ENCODE results near the gene LAMB4. TPM values are rescaled to one million over a fixed set of nuclear protein-coding genes. Genes with fewer than 3 reads are reported as not detected.

The LAMB4 gene
- total RNA-seq, 2 donors from 2014 or later, result 0.26 to 2.0 TPM

DNA sequence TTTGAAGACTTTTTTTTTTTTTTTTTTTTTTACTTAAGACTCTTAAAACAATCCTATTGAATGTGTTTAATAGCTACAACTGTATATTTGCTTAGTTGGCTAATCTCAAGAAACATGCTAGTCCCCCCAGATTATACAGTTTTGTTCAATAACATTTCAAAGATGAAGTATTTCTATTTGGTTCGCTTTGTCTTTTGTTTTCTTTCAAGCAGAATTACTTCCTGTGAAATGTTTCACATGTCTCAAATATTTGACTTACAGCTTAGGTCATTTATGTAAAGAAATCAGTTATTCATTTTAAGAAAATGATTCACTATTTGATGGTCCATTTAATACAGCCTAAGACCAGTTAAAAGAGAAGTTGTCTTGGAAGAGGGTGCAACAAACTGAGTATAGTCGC lies 114.4 kb downstream of the LAMB4 start:
- Histone ChIP-seq H3K9me3 (no peaks in the 10 kb centered on the region), H3K27me3 (no peaks in the 10 kb centered on the region), H3K4me1 (peaks cover 42% of the 10 kb centered on the region), H3K4me3 (no peak overlapping the region), H3K36me3 (replicated peaks in 1 of 2; ENCODE audit: insufficient read depth in 1 of 2, low read depth in 2 of 2) (no peaks in the 10 kb centered on the region), H3K27ac (peak overlapping the region in 1 of 4 donors; percentile 55)
- intact Hi-C loops (cut with DNase I), result no loop called here
- DNase-seq (no peak), ATAC-seq (no peak)
- WGBS, 2 donors, result 59% methylated on average over 2 of the region's 2 CpGs
- no peak for TF ChIP-seq POLR2A (IDR thresholded peaks at IDR 0.05)
- TF ChIP-seq, protein P1, sequence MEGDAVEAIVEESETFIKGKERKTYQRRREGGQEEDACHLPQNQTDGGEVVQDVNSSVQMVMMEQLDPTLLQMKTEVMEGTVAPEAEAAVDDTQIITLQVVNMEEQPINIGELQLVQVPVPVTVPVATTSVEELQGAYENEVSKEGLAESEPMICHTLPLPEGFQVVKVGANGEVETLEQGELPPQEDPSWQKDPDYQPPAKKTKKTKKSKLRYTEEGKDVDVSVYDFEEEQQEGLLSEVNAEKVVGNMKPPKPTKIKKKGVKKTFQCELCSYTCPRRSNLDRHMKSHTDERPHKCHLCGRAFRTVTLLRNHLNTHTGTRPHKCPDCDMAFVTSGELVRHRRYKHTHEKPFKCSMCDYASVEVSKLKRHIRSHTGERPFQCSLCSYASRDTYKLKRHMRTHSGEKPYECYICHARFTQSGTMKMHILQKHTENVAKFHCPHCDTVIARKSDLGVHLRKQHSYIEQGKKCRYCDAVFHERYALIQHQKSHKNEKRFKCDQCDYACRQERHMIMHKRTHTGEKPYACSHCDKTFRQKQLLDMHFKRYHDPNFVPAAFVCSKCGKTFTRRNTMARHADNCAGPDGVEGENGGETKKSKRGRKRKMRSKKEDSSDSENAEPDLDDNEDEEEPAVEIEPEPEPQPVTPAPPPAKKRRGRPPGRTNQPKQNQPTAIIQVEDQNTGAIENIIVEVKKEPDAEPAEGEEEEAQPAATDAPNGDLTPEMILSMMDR (IDR thresholded peaks at IDR 0.05), result no peak

DNA sequence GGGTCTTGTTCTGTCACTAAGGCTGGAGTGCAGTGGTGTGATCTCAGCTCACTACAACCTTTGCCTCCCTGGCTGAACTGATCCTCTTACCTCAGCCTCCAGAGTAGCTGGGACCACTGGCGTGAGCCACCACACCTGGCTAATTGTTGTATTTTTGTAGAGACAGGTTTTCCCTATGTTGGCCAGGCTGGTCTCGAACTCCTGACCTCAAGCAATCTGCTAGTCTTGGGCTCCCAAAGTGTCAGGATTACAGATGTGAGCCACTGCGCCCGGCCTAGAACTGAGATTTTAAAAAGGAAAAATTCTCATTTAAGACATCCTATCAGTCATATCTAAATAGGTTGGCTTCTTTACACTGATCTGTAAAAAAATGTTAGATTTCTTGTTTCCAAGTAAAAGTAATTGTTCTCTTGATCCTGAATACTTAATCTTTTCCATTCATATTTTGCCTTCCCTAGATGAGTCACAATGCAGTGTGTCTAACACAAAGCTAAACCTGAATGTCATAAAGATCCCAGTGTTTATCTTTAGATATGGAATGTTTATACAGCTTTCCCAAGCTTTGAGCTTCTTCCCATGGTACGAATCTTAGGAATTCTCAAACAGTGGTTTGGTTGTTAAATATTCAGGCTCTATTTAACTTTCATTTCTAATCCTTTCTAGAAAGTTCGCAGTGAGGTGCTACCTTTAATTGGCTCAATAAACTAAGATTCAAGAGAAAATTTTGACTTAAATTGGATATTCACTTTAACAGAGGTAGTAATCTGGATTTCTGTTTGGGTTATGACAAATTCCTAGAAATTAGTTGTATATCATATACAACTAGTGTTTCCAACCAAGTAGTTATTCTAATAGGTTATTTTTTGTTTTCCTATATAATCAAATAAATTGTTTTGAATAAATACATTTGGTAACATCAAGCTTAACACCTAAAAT lies 115.1 kb downstream of the LAMB4 start:
- TF ChIP-seq, protein P1 (IDR thresholded peaks at IDR 0.05), result peak in 1 of 7 experiments; percentile 8
- no peak for TF ChIP-seq POLR2A (IDR thresholded peaks at IDR 0.05)
- H3K9me3 ChIP-seq, result no peaks in the 10 kb centered on the region
- peaks cover 49% of the 10 kb centered on the region for H3K4me1 ChIP-seq
- no peaks in the 10 kb centered on the region for H3K27me3 ChIP-seq
- DNase-seq (no peak), ATAC-seq (peak; percentile 29)
- no peaks in the 10 kb centered on the region for H3K36me3 ChIP-seq (replicated peaks in 1 of 2; ENCODE audit: insufficient read depth in 1 of 2, low read depth in 2 of 2)
- intact Hi-C loops (cut with DNase I), result no loop called here
- no peak overlapping the region for H3K4me3 ChIP-seq
- WGBS, 2 donors, result 50 to 61% methylated on average over 6 of the region's 6 CpGs
- peak overlapping the region; percentile 6 to 55 (median 30) for H3K27ac ChIP-seq

DNA sequence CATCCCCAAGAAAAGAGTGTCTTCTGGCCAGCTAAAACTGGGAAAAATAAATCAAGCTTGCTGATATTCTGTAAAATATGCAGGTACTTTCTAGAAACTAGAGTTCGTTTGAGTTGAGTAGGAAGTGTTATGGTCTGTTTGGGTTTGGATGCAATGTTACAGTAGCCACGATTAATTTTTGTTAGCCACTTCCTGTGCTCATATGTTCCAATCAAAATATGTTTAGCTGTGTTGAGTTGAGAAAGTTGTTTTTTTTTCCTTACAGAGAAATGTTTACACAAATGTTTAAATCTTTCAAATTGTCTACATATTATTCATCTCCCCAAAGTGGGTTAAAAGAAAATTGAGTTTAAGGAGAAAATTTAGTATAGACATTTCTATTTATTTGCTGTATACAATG lies 115.9 kb downstream of the LAMB4 start:
- WGBS, 2 donors, result 46 to 59% methylated on average over 2 of the region's 2 CpGs
- DNase-seq (no peak), ATAC-seq (no peak)
- Histone ChIP-seq H3K9me3 (no peaks in the 10 kb centered on the region), H3K4me3 (no peak overlapping the region), H3K36me3 (replicated peaks in 1 of 2; ENCODE audit: insufficient read depth in 1 of 2, low read depth in 2 of 2) (no peaks in the 10 kb centered on the region), H3K27me3 (no peaks in the 10 kb centered on the region), H3K27ac (no peak overlapping the region), H3K4me1 (peaks cover 50% of the 10 kb centered on the region)
- TF ChIP-seq, protein P1 (IDR thresholded peaks at IDR 0.05), result no peak
- TF ChIP-seq POLR2A (IDR thresholded peaks at IDR 0.05), result no peak
- intact Hi-C loops (cut with DNase I), result no loop called here

DNA sequence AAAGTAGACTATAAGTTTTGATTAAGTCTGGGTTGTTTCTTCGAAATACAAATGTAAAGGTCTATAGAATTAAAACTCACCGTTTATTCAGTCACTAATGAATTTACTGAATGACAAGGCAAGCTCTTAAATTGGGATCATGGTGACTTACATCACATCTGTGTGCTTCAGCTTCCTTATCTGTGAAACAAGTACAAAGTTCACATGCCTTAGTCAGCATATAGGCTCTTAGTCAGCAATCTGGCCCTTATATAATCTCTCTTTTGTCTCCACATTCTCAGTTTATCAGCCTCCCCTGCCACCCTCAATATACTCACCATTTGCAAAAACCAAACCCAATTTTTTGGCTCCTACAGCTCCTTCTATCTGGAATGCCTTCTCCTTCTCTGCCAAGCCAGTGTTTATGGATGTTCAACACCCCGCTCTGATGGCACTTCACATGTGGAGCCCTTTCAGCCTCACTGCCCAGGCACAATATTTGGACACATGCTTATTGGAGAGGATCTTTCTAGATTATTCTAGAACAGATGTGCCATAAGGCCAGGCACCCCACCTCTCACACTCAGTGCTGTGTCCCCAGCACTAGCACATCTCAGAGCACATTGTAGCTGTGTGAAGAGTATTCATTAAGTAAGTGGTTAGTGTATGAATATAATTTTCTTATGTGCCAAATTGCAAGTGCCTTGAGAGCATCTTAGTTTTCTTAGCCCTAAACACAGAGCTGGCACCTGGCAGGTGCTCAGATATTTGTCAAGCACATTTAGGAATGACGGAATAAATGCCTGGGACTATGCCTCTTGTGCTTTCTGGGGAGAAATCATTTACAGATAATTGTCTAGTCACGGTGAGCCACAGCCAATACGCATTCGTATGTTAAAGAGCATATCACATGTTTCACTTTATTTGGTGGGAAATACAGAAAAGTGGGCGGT lies 117.4 kb downstream of the LAMB4 start:
- Histone ChIP-seq H3K4me1 (peaks cover 52% of the 10 kb centered on the region), H3K36me3 (replicated peaks in 1 of 2; ENCODE audit: insufficient read depth in 1 of 2, low read depth in 2 of 2) (no peaks in the 10 kb centered on the region)

More for the DNA sequence above, 117.4 kb downstream of the LAMB4 start:
- ATAC-seq (peak; percentile 82), DNase-seq (peak in 1 of 4 donors; percentile 60)
- intact Hi-C loops (cut with DNase I), result no loop called here
- WGBS, 2 donors, result 71 to 76% methylated on average over 8 of the region's 8 CpGs
- peak overlapping the region in 3 of 4 donors; percentile 23 to 50 (median 29) for H3K27ac ChIP-seq
- no peaks in the 10 kb centered on the region for H3K9me3 ChIP-seq
- no peak overlapping the region for H3K4me3 ChIP-seq
- H3K27me3 ChIP-seq, result no peaks in the 10 kb centered on the region
- TF ChIP-seq, protein P1 (IDR thresholded peaks at IDR 0.05), result no peak
- TF ChIP-seq POLR2A (IDR thresholded peaks at IDR 0.05), result no peak

Measured in body of pancreas (tissue), 4 donors.